SK-N-SH treated with all-trans-retinoic acid at 6 μM for 48 hours (cell line): ENCODE results near the gene HAPSTR1.

ENCODE experiments used
- ATAC-seq: fragments of 200-7000 bp; cut with Tn5 transposase; 3 replicates; pipeline ENCODE4 v1.9.1; 2020; ENCODE audit warnings: mild to moderate bottlenecking, moderate library complexity
- ARNTL ChIP-seq: fragments of 450-650 bp; formaldehyde crosslinking; IDR thresholded peaks from 2 replicates; pipeline ENCODE4 v1.5.0; 2020; ENCODE audit warnings: low read depth, mild to moderate bottlenecking, moderate library complexity, borderline replicate concordance
- BACH2 ChIP-seq: fragments of 250-450 bp; sonication (Bioruptor Pico); IDR thresholded peaks from 2 replicates; pipeline ENCODE4 v1.9.0; 2021; ENCODE audit warnings: mild to moderate bottlenecking, borderline replicate concordance
- CSDC2 ChIP-seq: fragments of 250-450 bp; sonication (Bioruptor Pico); IDR thresholded peaks from 2 replicates; pipeline ENCODE4 v1.5.0; 2020; ENCODE audit warnings: mild to moderate bottlenecking, moderate library complexity
- ESRRG ChIP-seq: fragments of 250-450 bp; sonication (Bioruptor Pico); IDR thresholded peaks from 2 replicates; pipeline ENCODE4 v1.6.1; 2021; ENCODE audit warnings: mild to moderate bottlenecking
- ISL1 ChIP-seq: fragments of 250-450 bp; sonication (Bioruptor Pico); IDR thresholded peaks from 2 replicates; pipeline ENCODE4 v2.1.2; 2022; ENCODE audit warnings: mild to moderate bottlenecking, moderate library complexity
- OSR1 ChIP-seq: fragments of 250-450 bp; sonication (Bioruptor Pico); IDR thresholded peaks from 2 replicates; pipeline ENCODE4 v1.8.0; 2022; ENCODE audit warnings: moderate library complexity, mild to moderate bottlenecking, inconsistent platforms
- PATZ1 ChIP-seq: fragments of 250-450 bp; sonication (Bioruptor Pico); IDR thresholded peaks from 2 replicates; pipeline ENCODE4 v1.8.0; 2020; ENCODE audit warnings: mild to moderate bottlenecking, moderate library complexity, borderline replicate concordance
- POU6F1 ChIP-seq: fragments of 250-450 bp; sonication (Bioruptor Pico); IDR thresholded peaks from 2 replicates; pipeline ENCODE4 v1.8.0; 2021; ENCODE audit warnings: low read depth, mild to moderate bottlenecking, moderate library complexity, borderline replicate concordance
- PPARA ChIP-seq: fragments of 250-450 bp; sonication (Bioruptor Pico); IDR thresholded peaks from 2 replicates; pipeline ENCODE4 v1.5.0; 2020; ENCODE audit warnings: mild to moderate bottlenecking, borderline replicate concordance
- RARB ChIP-seq: fragments of 250-450 bp; sonication (Bioruptor Pico); IDR thresholded peaks from 2 replicates; pipeline ENCODE4 v1.8.0; 2021; ENCODE audit warnings: mild to moderate bottlenecking, moderate library complexity
- SNAI2 ChIP-seq: fragments of 250-450 bp; sonication (Bioruptor Pico); IDR thresholded peaks from 2 replicates; pipeline ENCODE4 v1.5.0; 2020; ENCODE audit warnings: mild to moderate bottlenecking, moderate library complexity
- TCF4 ChIP-seq: fragments of 250-450 bp; sonication (Bioruptor Pico); IDR thresholded peaks from 2 replicates; pipeline ENCODE4 v1.8.0; 2021; ENCODE audit warnings: mild to moderate bottlenecking, moderate library complexity, borderline replicate concordance
- TOX ChIP-seq: fragments of 250-450 bp; sonication (Bioruptor Pico); IDR thresholded peaks from 2 replicates; pipeline ENCODE4 v1.8.0; 2021; ENCODE audit warnings: mild to moderate bottlenecking, moderate library complexity, borderline replicate concordance
- ZC3H10 ChIP-seq: fragments of 250-450 bp; sonication (Bioruptor Pico); IDR thresholded peaks from 2 replicates; pipeline ENCODE4 v1.5.1; 2021; ENCODE audit warnings: mild to moderate bottlenecking, moderate library complexity
- ZFP3 ChIP-seq: fragments of 250-450 bp; sonication (Bioruptor Pico); IDR thresholded peaks from 2 replicates; pipeline ENCODE4 v1.5.0; 2020; ENCODE audit warnings: mild to moderate bottlenecking, moderate library complexity
- ZFP30 ChIP-seq: fragments of 450-650 bp; formaldehyde crosslinking; IDR thresholded peaks from 2 replicates; pipeline ENCODE4 v1.5.0; 2022; ENCODE audit warnings: mild to moderate bottlenecking, moderate library complexity
- ZNF565 ChIP-seq: fragments of 450-650 bp; formaldehyde crosslinking; conservative IDR thresholded peaks from 2 replicates; pipeline ENCODE4 v1.5.0; 2020; ENCODE audit warnings: low read depth, mild to moderate bottlenecking, moderate library complexity
- ZNF70 ChIP-seq: fragments of 450-650 bp; formaldehyde crosslinking; IDR thresholded peaks from 2 replicates; pipeline ENCODE4 v1.5.0; 2020; ENCODE audit warnings: mild to moderate bottlenecking, moderate library complexity
- TF ChIP-seq, protein P1 (sequence below): fragments of 250-450 bp; sonication (Bioruptor Pico); IDR thresholded peaks from 2 replicates; pipeline ENCODE4 v1.5.1; 2020; ENCODE audit warnings: low read depth, mild to moderate bottlenecking, moderate library complexity
- TF ChIP-seq, protein P2 (sequence below): fragments of 250-450 bp; sonication (Bioruptor Pico); IDR thresholded peaks from 2 replicates; pipeline ENCODE4 v1.5.1; 2021; ENCODE audit warnings: mild to moderate bottlenecking, moderate library complexity
- TF ChIP-seq, protein P3 (sequence below): fragments of 250-450 bp; sonication (Bioruptor Pico); IDR thresholded peaks from 2 replicates; pipeline ENCODE4 v1.5.0; 2020; ENCODE audit warnings: mild to moderate bottlenecking, moderate library complexity

Gene HAPSTR1

DNA sequence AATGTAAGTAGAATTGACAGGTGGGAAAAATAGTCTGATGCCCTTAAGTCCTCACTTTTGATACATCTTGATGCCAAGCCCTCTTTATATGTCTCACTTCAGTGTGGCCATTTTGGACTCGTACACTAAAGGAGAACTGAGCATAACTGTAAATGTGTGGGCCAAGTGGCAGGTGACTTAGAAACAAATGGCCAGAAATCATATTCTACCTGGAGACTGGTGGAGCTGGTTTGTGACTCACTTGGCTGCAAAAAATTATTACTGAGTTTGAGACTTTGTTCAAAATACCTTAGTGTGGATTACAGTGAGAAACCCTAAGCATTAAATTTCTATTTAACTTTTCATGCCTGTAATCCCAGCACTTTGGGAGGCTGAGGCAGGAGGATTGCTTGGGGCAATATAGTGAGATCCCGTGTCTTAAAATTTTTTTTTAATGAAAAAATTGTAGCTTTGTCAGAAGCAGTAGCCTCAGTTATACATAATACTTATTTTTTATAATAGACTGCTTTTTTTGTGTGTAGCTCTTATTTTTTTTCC lies 5.0 kb downstream of the HAPSTR1 start:
- TF ChIP-seq BACH2 (no peak), TOX (no peak), ARNTL (CRISPR knock-in tag) (no peak), SNAI2 (CRISPR knock-in tag) (no peak), ZNF565 (CRISPR knock-in tag) (no peak), ZC3H10 (no peak), ZFP30 (CRISPR knock-in tag) (no peak), POU6F1 (CRISPR knock-in tag) (no peak), ESRRG (CRISPR knock-in tag) (no peak), ISL1 (CRISPR knock-in tag) (no peak), CSDC2 (CRISPR knock-in tag) (no peak), PATZ1 (CRISPR knock-in tag) (no peak), TCF4 (CRISPR knock-in tag) (no peak), RARB (CRISPR knock-in tag) (no peak), OSR1 (CRISPR knock-in tag) (no peak), ZFP3 (CRISPR knock-in tag) (no peak), PPARA (CRISPR knock-in tag) (no peak)
- TF ChIP-seq, protein P1, sequence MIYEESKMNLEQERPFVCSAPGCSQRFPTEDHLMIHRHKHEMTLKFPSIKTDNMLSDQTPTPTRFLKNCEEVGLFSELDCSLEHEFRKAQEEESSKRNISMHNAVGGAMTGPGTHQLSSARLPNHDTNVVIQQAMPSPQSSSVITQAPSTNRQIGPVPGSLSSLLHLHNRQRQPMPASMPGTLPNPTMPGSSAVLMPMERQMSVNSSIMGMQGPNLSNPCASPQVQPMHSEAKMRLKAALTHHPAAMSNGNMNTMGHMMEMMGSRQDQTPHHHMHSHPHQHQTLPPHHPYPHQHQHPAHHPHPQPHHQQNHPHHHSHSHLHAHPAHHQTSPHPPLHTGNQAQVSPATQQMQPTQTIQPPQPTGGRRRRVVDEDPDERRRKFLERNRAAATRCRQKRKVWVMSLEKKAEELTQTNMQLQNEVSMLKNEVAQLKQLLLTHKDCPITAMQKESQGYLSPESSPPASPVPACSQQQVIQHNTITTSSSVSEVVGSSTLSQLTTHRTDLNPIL (CRISPR knock-in tag), result no peak
- TF ChIP-seq, protein P2, sequence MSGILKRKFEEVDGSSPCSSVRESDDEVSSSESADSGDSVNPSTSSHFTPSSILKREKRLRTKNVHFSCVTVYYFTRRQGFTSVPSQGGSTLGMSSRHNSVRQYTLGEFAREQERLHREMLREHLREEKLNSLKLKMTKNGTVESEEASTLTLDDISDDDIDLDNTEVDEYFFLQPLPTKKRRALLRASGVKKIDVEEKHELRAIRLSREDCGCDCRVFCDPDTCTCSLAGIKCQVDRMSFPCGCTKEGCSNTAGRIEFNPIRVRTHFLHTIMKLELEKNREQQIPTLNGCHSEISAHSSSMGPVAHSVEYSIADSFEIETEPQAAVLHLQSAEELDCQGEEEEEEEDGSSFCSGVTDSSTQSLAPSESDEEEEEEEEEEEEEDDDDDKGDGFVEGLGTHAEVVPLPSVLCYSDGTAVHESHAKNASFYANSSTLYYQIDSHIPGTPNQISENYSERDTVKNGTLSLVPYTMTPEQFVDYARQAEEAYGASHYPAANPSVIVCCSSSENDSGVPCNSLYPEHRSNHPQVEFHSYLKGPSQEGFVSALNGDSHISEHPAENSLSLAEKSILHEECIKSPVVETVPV, result no peak
- TF ChIP-seq, protein P3, sequence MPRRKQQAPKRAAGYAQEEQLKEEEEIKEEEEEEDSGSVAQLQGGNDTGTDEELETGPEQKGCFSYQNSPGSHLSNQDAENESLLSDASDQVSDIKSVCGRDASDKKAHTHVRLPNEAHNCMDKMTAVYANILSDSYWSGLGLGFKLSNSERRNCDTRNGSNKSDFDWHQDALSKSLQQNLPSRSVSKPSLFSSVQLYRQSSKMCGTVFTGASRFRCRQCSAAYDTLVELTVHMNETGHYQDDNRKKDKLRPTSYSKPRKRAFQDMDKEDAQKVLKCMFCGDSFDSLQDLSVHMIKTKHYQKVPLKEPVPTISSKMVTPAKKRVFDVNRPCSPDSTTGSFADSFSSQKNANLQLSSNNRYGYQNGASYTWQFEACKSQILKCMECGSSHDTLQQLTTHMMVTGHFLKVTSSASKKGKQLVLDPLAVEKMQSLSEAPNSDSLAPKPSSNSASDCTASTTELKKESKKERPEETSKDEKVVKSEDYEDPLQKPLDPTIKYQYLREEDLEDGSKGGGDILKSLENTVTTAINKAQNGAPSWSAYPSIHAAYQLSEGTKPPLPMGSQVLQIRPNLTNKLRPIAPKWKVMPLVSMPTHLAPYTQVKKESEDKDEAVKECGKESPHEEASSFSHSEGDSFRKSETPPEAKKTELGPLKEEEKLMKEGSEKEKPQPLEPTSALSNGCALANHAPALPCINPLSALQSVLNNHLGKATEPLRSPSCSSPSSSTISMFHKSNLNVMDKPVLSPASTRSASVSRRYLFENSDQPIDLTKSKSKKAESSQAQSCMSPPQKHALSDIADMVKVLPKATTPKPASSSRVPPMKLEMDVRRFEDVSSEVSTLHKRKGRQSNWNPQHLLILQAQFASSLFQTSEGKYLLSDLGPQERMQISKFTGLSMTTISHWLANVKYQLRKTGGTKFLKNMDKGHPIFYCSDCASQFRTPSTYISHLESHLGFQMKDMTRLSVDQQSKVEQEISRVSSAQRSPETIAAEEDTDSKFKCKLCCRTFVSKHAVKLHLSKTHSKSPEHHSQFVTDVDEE (CRISPR knock-in tag), result no peak
- no peak for ATAC-seq

- ATAC-seq, result no peak
- TF ChIP-seq ESRRG (CRISPR knock-in tag), result no peak
- TF ChIP-seq TCF4 (CRISPR knock-in tag), result no peak
- TF ChIP-seq, protein P2, result no peak
- no peak for TF ChIP-seq PATZ1 (CRISPR knock-in tag)
- no peak for TF ChIP-seq RARB (CRISPR knock-in tag)
- TF ChIP-seq ISL1 (CRISPR knock-in tag), result no peak
- TF ChIP-seq, protein P3 (CRISPR knock-in tag), result no peak
- no peak for TF ChIP-seq ZNF70 (CRISPR knock-in tag)
These were observed 6.1 kb downstream of the HAPSTR1 start for GRCh38 chr16:9097266-9098219.
